Tibial nerve (tissue), 4 donors: ENCODE data around the gene GRB2.

Experiments
- CTCF ChIP-seq, 5 experiments: fragments of 200-600 bp in 3 of 5; fragments of 450-650 bp in 2 of 5; sonication (generic) in 3 of 5; IDR thresholded peaks; one replicate each; pipeline ENCODE4 v1.5.1; 2016 to 2019; ENCODE audit warnings: antibody characterized with exemption in 5 of 5, mild to moderate bottlenecking in 3 of 5, moderate library complexity in 2 of 5
- EP300 ChIP-seq, 2 donors: sonication (generic); formaldehyde crosslinking; IDR thresholded peaks; one replicate each; pipeline ENCODE4 v1.6.1; 2017; ENCODE audit warnings: antibody characterized with exemption in 2 of 2, mild to moderate bottlenecking in 1 of 2
- POLR2A ChIP-seq, 2 donors: fragments of 450-650 bp; IDR thresholded peaks; one replicate each; pipeline ENCODE4 v1.6.1; 2017; ENCODE audit warnings: antibody characterized with exemption in 2 of 2, mild to moderate bottlenecking in 2 of 2, moderate library complexity in 2 of 2

GRCh38 chr17:75335315-75335714 lies 70.2 kb downstream of the GRB2 start:
- TF ChIP-seq CTCF (IDR thresholded peaks at IDR 0.05) (no peak), POLR2A (IDR thresholded peaks at IDR 0.05) (no peak), EP300 (IDR thresholded peaks at IDR 0.05) (no peak)
